Stimulated activated CD4-positive, alpha-beta T cell treated with anti-CD3 and anti-CD28 coated beads, Interleukin-15, amount 100 ng/mL, for 24 hours (primary cell): ENCODE data around the gene ZBTB11.
"Not testable (repeated sequence)": the region's sequence is repeated elsewhere in the genome, so short reads cannot be mapped to it uniquely, and the experiment has no call there.

ENCODE experiments used
- DNase-seq: peaks from one replicate; pipeline ENCODE4 v3.0.0-alpha.2; 2020

Gene ZBTB11

GRCh38 chr3:101643009-101643844 is 33.7 kb downstream of the ZBTB11 start:
- DNase-seq = no peak

DNA sequence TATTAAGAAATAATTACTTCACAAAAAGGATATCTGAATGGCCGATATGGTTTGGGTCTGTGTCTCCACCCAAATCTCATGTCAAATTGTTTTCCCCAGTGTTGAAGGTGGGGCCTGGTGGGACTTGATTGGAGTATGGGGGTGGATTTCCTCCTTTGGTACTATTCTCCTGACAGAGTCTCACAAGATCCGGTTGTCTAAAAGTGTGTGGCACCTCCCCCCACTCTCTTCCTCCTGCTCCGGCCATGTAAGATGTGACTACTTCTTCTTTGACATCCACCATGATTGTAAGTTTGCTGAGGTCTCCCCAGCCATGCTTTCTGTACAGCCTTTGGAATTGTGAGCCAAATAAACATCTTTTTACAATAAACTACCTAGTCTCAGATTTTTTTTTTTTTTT is 34.5 kb downstream of the ZBTB11 start:
- no peak for DNase-seq

DNA sequence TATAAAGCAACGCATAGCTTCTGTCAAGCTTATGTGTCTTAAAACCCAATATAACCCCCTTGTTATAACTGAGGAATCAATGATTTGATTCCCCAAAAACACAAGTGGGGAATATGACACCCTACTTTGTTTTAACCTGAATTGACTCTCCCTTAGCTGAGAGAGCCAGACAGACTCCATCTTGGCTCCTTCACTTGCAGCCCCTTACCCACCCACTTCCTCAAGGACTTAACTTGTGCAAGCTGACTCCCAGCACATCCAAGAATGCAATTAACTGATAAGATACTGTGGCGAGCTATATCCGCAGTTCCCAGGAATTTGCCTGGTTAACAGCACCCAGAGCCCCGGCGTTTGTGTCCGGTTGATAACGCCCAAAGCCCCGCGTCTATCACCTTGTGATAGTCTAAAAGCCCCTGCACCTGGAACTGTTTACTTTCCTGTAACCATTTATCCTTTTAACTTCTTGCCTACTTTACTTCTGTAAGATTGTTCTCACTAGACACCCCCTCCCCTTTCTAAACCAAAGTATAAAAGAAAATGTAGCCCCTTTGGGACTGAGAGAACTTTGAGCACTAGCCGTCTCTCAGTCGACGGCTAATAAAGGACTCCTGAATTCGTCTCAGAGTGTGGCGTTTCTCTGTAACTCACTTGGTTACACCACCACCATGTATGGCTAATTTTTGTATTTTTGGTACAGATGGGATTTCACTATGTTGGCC is 35.4 kb downstream of the ZBTB11 start:
- DNase-seq = not testable (repeated sequence)

GRCh38 chr3:101640256-101640655 is 36.7 kb downstream of the ZBTB11 start:
- DNase-seq = no peak

DNA sequence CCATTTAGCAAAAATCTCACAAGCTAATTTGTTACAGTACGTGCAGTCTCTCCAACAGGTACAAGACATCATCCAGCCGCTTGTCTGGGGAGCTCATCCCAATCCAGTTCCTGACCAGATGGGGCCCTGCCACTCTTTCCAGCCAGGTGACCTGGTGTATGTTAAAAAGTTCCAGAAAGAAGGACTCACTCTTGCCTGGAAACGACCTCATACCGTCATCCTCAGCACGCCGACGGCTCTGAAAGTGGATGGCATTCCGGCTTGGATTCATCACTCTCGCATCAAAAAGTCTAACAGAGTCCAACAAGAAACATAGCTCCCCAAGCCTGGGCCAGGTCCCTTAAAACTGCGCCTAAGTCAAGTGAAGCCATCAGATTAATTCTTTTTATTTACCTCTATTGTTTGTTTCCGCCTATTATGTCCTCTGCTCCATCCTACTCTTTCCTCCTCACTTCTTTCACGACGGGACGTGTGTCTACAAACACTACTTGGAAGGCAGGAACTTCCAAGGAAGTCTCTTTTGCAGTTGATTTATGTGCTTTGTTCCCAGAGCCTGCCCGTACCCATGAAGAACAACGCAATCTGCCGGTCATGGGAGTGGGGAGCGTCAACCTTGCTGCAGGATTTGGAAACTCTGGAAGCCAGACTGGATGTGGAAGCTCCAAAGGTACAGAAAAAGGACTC is 37.5 kb downstream of the ZBTB11 start:
- no peak for DNase-seq

DNA sequence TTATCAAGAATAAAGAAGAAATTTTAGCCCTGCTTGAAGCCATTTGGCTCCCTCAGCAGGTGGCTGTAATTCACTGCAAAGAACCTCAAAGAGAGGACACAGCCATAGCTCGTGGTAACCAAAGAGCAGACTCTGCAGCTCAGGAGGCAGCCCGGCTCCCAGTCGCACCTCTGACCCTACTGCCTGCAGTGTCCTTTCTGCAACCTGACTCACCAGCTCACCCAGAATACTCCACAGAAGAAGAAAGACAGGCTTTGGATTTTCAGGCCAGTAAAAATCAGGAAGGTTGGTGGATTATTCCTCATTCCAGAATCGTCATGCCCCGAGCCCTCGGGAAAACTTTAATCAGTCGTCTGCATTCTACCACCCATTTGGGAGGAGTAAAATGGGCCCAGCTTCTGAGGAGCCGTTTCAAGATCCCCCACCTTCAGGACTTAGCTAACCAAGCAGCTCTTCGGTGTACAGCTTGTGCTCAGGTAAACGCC is 38.6 kb downstream of the ZBTB11 start:
- no peak for DNase-seq

DNA sequence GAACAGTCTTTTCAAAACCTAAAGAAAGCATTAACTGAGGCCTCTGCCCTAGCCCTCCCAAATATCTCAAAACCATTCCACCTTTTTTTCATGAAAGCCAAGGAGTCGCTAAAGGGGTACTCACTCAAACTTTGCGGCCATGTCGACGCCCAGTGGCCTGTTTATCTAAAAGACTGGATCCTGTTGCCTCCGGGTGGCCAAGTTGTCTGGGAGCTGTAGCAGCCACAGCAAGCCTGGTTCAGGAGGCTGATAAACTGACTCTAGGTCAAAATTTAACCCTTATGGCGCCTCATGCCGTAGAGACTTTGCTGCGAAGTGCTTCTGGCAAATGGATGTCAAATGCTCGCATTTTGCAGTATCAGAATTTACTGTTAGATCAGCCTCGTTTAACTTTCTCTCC is 39.5 kb downstream of the ZBTB11 start:
- no peak for DNase-seq

DNA sequence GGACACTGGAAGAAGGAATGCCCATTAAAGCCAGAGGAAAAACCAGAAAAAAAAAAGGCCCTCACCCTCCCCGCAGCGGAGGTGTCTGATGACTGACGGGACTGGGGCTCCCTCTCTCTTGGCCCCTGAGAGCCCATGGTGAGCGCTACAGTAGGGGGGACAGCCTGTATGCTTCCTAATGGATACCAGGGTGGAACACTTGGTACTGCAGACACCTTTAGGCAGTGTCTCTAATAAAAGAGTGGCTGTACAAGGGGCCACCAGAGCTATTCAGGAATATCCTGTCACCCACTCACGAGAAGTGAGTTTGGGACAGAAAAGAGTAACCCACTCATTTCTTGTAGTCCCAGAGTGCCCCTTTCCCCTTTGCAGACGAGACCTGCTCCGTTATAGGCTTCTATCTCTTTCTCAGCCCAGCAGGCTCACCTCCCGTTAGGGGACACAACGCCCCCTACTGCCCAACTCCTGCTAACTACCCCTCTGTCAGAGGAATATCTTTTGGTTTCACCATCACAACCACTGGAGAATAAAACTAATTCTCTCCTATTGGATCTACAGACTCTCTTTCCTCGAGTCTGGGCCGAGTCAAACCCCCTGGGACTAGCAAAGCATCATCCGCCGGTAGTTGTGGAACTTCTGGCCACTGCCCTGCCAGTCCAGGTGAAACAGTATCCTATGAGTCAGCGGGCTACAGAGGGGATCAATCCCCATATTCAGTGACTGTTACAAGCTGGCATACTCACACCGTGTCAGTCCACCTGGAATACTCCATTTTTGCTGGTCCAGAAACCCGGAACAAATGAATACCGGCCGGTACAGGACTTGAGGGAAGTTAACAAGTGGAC is 40.8 kb downstream of the ZBTB11 start:
- peak; percentile 83 for DNase-seq

- DNase-seq = no peak
Measured at GRCh38 chr3:101635345-101635744, 41.6 kb downstream of the ZBTB11 start.

DNA sequence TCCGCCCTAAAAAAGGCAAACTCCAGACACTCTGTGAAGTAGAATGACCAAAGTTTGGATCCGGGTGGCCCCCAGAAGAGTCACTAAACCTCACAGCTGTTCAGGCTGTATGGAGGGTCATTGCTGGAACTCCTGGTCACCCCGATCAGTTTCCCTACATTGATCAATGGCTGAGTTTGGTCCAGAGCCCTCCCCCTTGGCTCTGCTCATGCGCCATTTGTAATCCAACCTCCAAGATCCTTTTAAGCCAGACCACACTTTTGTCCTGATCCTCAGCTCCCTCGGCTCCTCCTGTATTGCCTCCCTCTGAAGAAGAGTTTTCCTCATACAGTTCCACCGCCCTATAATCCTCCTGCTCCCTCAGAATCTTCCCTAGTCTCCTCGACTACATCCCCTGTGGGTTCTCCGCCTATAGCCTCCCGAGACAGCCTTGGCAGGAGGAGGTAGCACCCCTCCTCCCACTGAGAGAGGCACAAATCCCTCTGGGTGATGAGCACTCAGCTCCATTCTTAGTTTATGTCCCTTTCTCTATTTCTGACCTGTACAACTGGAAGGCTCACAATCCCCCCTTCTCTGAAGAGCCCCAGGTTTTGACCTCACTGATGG is 42.2 kb downstream of the ZBTB11 start:
- no peak for DNase-seq

- DNase-seq = no peak
Measured at GRCh38 chr3:101633186-101633585, 43.7 kb downstream of the ZBTB11 start.

- DNase-seq = no peak
Measured at GRCh38 chr3:101632586-101632985, 44.3 kb downstream of the ZBTB11 start.

- DNase-seq = not testable (repeated sequence)
Measured at GRCh38 chr3:101631959-101632358, 45.0 kb downstream of the ZBTB11 start.

DNA sequence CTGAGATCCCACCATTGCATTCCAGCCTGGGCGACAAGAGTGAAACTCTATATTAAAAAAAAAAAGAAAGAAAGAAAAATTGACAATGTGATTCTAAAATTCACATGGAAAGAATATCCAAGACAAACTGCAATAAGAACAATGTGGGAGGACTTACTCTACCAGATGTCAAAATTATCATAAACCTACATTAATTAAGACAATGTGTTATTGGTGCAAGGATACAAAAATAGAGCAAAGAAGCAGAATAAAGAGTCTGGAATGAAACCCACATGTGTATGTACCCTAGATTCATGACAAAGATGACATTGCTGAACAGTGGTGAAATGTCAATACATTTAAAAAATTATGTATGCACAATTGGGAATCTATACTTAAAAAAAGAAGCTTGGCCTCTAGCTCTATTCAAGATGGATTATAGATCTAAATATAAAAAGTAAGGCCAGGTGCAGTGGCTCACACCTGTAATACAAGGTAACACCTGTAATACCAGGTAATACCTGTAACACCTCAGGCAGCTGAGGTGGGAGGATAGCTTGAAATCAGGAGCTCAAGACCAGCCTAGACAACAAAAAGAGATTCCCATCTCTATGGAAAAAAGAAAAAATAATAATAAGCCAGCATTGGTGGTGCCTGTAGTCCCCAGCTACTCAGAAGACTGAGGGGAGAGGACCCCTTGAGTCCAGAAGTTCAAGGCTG is 45.7 kb downstream of the ZBTB11 start:
- DNase-seq = no peak

GRCh38 chr3:101629219-101629618 is 47.7 kb downstream of the ZBTB11 start:
- DNase-seq = no peak

DNA sequence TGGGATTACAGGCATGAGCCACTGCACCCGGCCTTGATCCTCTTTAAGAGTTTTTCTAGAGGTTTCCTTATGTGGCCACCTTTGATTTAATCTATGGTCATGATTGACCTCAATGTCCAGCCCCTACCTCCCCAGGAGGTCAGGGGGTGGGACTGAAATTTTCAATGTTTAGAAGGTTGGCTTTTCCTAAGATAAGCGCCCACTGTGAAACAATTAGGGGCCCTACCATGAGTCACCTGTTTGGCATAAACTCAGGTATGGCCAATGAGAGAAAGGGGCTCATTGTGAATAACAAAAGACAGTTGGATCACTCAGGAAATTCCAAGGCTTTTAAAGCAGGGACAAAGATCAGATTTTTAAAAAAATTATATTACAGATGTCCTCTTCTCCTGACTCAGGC is 51.1 kb downstream of the ZBTB11 start:
- no peak for DNase-seq

- no peak for DNase-seq
Measured at GRCh38 chr3:101624857-101625256, 52.1 kb downstream of the ZBTB11 start.

GRCh38 chr3:101623656-101624055 is 53.3 kb downstream of the ZBTB11 start:
- DNase-seq = no peak

DNA sequence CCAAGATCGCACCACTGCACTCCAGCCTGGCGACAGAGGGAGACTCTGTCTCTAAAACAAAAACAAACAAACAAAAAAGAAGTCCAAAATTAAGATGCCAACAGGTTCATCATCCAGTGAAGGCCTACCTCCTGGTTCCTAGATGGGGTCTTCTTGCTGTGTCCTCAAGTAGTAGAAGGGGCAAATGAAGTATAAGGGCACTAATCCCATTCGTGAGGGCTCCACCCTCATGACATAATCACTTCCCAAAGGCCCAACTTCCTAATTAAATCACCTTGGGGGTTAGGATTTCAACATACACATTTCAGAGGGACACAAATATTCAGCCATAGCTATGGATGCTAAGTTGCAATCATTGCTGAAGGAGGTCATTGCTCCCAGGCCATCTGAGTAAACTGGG is 57.2 kb downstream of the ZBTB11 start:
- DNase-seq = no peak

- DNase-seq = no peak
Measured at GRCh38 chr3:101618726-101619125, 58.2 kb downstream of the ZBTB11 start.

- no peak for DNase-seq
Measured at GRCh38 chr3:101617478-101617877, 59.5 kb downstream of the ZBTB11 start.

DNA sequence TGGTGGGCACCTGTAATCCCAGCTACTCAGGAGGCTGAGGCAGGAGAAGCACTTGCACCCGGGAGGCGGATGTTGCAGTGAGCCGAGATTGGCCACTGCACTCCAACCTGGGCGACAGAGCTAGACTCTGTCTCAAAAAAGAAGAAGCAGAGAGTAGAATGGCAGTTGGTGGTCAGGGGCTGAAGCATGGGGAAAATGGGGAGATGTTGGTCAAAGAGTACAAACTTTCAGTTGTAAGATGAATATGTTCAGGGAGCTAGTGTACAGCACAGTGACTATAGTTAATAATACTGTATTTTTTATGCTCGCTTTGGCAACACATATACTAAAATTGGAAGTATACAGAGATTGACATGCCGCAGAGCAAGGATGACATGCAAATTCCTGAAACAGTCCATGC is 61.4 kb downstream of the ZBTB11 start:
- DNase-seq = no peak
